ENCODE results near the gene MINDY3.
A peak's percentile ranks its signal among the peaks of the same experiment; 100 is the strongest.

MINDY3 gene

DNA sequence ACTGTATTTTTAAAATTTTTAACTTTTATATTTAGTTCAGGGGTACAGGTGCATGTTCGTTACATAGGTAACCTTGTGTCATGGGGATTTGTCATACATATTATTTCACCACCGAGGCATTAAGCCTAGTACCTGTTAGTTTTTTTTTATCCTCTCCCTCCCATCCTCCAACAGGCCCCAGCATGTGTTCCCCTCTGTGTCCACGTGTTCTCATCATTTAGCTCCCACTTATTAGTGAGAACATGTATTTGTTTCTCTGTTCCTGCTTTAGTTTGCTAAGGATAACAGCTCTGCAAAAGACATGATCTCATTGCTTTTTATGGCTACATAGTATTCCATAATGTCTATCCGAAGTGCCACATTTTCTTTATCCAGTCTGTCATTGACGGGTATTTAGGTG, 118.2 kb downstream of the MINDY3 start:
- H3K4me3 ChIP-seq (replicated peaks in 1 of 2; ENCODE audit: low read depth in 2 of 2, low read length in 2 of 2) = no peak overlapping the region
- no peak for DNase-seq (ENCODE audit: low read depth in 2 of 2)
- TF ChIP-seq, protein P1, sequence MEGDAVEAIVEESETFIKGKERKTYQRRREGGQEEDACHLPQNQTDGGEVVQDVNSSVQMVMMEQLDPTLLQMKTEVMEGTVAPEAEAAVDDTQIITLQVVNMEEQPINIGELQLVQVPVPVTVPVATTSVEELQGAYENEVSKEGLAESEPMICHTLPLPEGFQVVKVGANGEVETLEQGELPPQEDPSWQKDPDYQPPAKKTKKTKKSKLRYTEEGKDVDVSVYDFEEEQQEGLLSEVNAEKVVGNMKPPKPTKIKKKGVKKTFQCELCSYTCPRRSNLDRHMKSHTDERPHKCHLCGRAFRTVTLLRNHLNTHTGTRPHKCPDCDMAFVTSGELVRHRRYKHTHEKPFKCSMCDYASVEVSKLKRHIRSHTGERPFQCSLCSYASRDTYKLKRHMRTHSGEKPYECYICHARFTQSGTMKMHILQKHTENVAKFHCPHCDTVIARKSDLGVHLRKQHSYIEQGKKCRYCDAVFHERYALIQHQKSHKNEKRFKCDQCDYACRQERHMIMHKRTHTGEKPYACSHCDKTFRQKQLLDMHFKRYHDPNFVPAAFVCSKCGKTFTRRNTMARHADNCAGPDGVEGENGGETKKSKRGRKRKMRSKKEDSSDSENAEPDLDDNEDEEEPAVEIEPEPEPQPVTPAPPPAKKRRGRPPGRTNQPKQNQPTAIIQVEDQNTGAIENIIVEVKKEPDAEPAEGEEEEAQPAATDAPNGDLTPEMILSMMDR (IDR thresholded peaks at IDR 0.05; ENCODE audit: low read depth, low read length) = no peak

DNA sequence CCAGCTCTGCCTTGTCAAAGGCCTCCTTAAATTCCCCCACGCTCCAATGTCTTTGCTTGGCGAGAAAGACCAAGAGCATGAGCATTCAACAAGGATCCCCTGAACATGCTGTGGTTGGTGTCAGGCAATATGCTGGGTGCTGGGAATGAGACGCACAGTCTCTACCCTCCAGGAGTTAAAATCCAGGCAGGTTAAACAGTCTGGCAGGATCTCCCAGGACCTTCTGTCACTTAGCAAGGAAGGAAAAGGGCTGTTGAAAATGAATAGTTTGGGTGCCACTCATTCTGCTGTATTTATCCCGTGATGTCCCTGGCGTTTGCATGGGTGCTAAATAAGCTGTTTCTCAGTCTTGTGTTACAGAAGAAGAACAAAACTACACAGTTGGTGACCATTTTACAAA, 118.7 kb downstream of the MINDY3 start:
- H3K4me3 ChIP-seq (replicated peaks in 1 of 2; ENCODE audit: low read depth in 2 of 2, low read length in 2 of 2) = no peak overlapping the region
- TF ChIP-seq, protein P1 (IDR thresholded peaks at IDR 0.05; ENCODE audit: low read depth, low read length) = no peak
- no peak for DNase-seq (ENCODE audit: low read depth in 2 of 2)

DNA sequence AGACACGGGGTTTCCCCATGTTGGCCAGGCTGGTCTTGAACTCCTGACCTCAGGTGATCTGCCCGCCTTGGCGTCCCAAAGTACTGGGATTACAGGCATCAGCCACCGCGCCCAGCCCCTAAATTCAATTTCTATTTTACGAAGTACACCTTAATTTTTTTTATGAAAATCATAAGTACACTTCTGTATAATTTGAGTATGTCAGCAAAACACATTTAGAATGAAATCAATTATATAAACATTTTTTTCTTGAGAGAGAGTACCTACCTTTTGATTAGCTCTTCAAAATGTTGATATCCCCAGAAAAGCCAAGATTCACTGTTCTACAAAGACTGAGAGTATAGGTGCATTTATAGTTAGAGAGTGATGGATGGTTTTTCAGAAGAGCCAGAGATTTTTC, 120.0 kb downstream of the MINDY3 start:
- no peak overlapping the region for H3K4me3 ChIP-seq (replicated peaks in 1 of 2; ENCODE audit: low read depth in 2 of 2, low read length in 2 of 2)
- TF ChIP-seq, protein P1 (IDR thresholded peaks at IDR 0.05; ENCODE audit: low read depth, low read length) = no peak
- DNase-seq (ENCODE audit: low read depth in 2 of 2) = no peak

DNA sequence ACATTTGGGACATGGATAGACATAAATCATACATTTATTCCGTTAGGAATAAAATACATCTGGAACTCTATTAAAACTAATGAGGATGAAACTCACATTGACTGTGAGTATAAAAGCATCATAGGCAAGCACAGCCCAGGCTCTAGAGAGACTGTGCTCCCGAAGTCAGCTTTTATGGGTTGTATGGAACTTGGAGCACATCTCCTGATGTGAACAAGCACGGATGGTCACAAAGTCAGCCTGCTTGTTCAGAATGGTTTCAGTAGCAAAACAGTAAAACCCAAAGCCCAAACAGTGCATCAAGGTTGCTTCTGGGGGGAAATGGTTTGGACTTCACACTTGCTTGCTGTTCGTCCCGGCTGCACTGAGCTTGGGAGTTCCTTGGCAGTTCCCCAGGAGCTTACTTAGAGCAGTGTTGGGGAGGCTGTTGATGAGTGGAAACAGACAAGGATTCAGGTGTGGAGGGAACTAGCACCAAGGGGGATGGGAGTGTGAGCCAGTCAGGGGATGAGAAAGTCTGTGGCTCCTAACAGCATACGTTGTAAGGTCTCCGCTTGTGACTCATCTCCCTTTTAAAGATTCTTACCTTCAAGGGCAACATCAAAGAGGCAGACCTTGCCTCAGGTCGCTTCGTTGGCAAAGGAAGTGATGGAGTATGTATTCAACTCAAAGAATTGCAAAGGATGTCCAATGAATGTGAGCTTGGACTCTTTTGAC, 120.9 kb downstream of the MINDY3 start:
- DNase-seq (ENCODE audit: low read depth in 2 of 2) = no peak
- no peak overlapping the region for H3K4me3 ChIP-seq (replicated peaks in 1 of 2; ENCODE audit: low read depth in 2 of 2, low read length in 2 of 2)
- TF ChIP-seq, protein P1 (IDR thresholded peaks at IDR 0.05; ENCODE audit: low read depth, low read length) = no peak

DNA sequence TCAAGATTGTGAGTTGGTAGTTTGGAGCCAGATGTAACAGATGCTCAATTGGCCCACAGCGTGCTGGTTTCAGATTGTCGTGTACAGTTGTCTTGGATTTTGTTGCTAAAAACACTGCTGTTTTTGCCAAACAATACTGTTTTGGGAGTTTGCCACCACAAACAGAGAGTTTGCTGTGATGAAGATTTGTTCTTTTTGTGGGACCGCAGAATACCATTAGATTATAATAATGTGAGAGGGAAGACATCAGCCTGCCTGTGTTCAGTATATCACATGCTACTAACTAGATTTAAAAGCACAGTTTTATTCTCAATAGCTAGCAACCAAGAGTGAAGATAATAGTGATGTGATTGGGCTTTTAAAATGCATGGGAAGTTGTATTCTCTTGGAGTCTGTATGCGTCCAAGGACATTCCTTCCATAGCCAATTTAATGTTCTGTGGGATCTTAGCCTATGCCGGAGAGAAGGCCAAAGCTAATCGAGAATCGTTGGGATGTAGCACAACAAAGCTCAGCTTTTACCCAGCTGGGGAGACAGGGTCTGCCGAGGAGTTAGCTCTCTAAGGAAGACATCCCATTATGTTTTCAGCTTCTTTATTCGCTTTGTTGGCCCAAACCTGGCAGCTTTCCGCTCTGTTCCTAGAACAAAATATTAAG, 121.9 kb downstream of the MINDY3 start:
- TF ChIP-seq, protein P1 (IDR thresholded peaks at IDR 0.05; ENCODE audit: low read depth, low read length) = no peak
- H3K4me3 ChIP-seq (replicated peaks in 1 of 2; ENCODE audit: low read depth in 2 of 2, low read length in 2 of 2) = no peak overlapping the region
- DNase-seq (ENCODE audit: low read depth in 2 of 2) = peak; percentile 71 to 90

DNA sequence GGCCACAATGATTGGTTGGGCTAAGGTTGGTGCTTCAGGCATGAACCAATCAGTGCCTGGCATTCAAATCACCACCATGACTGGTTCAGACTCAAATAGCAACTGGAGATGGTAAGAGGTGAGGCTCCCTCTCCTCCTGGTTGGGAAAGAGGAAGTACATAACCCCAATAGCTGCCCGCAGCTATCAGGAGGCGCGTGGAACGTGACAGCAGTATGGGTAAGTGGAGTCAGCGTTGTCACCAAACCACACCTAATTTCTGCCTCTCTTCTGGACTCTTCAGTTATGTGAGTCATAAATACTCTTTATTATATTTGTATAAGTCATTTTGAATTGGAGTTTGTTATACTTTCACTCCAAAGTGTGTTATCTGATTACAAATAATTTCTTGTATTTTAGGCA, 122.7 kb downstream of the MINDY3 start:
- H3K4me3 ChIP-seq (replicated peaks in 1 of 2; ENCODE audit: low read depth in 2 of 2, low read length in 2 of 2) = no peak overlapping the region
- peak; percentile 15 to 24 for DNase-seq (ENCODE audit: low read depth in 2 of 2)
- TF ChIP-seq, protein P1 (IDR thresholded peaks at IDR 0.05; ENCODE audit: low read depth, low read length) = no peak
